Panc1 (cell line): ENCODE measurements around the gene TNN.

ENCODE experiments used
- CTCF ChIP-seq: fragments of 450-650 bp; IDR thresholded peaks from 2 replicates; pipeline ENCODE4 v1.5.1; 2017; ENCODE audit warnings: mild to moderate bottlenecking
- POLR2AphosphoS5 ChIP-seq: IDR thresholded peaks from 2 replicates; pipeline ENCODE4 v1.6.1; 2012; ENCODE audit warnings: mild to moderate bottlenecking, low read depth, low read length, moderate library complexity
- TCF7L2 ChIP-seq: IDR thresholded peaks from 2 replicates; pipeline ENCODE4 v1.6.1; 2011; ENCODE audit warnings: mild to moderate bottlenecking, low read depth, low read length, inconsistent platforms
- TF ChIP-seq, protein P1 (sequence below), 2 experiments: IDR thresholded peaks; 2 replicates each; pipeline ENCODE4 v1.6.1; 2011 to 2012; ENCODE audit warnings: low read depth in 2 of 2, control low read depth in 1 of 2, low read length in 1 of 2, mild to moderate bottlenecking in 1 of 2, moderate library complexity in 1 of 2; ENCODE audit not compliant: insufficient read depth in 1 of 2

- TF ChIP-seq, protein P1, sequence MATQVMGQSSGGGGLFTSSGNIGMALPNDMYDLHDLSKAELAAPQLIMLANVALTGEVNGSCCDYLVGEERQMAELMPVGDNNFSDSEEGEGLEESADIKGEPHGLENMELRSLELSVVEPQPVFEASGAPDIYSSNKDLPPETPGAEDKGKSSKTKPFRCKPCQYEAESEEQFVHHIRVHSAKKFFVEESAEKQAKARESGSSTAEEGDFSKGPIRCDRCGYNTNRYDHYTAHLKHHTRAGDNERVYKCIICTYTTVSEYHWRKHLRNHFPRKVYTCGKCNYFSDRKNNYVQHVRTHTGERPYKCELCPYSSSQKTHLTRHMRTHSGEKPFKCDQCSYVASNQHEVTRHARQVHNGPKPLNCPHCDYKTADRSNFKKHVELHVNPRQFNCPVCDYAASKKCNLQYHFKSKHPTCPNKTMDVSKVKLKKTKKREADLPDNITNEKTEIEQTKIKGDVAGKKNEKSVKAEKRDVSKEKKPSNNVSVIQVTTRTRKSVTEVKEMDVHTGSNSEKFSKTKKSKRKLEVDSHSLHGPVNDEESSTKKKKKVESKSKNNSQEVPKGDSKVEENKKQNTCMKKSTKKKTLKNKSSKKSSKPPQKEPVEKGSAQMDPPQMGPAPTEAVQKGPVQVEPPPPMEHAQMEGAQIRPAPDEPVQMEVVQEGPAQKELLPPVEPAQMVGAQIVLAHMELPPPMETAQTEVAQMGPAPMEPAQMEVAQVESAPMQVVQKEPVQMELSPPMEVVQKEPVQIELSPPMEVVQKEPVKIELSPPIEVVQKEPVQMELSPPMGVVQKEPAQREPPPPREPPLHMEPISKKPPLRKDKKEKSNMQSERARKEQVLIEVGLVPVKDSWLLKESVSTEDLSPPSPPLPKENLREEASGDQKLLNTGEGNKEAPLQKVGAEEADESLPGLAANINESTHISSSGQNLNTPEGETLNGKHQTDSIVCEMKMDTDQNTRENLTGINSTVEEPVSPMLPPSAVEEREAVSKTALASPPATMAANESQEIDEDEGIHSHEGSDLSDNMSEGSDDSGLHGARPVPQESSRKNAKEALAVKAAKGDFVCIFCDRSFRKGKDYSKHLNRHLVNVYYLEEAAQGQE (IDR thresholded peaks at IDR 0.05; ENCODE audit: insufficient read depth in 1 of 2, low read depth in 2 of 2, low read length in 1 of 2), result no peak
- TF ChIP-seq CTCF, result no peak
- no peak for TF ChIP-seq POLR2AphosphoS5
- TF ChIP-seq TCF7L2, result no peak
Measured at GRCh38 chr1:175155936-175156335, 88.3 kb downstream of the TNN start.
